B cell (primary cell): ENCODE measurements around the gene BRSK2. TPM values are rescaled to one million over a fixed set of nuclear protein-coding genes. Genes with fewer than 3 reads are reported as not detected.

Experiments
- ATAC-seq: fragments of 200-7000 bp; cut with Tn5 transposase; one replicate; pipeline ENCODE4 v1.10.0; 2021; ENCODE audit warnings: low read depth, mild to moderate bottlenecking, moderate number of reproducible peaks, moderate library complexity
- CTCF ChIA-PET: fragments of 350-600 bp; sonication (Branson Sonifier 250); formaldehyde crosslinking; loops from one replicate; lab custom pipeline; 2021; ENCODE audit warnings: antibody characterized with exemption, inconsistent platforms; lab: Charles Lee
- POLR2A ChIA-PET: fragments of 350-600 bp; sonication (Branson Sonifier 250); formaldehyde crosslinking; loops from one replicate; lab custom pipeline; 2021; ENCODE audit warnings: antibody characterized with exemption; lab: Charles Lee
- DNase-seq: peaks from one replicate; pipeline ENCODE4 v3.0.0; 2013
- H2AFZ ChIP-seq: 2 replicates; pipeline ENCODE4 v1.6.1; 2012; ENCODE audit warnings: mild to moderate bottlenecking, low read depth, low read length; ENCODE audit not compliant: insufficient read depth, poor library complexity, severe bottlenecking
- H3K27ac ChIP-seq, 2 donors: 1 replicate in 1 of 2; 2 replicates in 1 of 2; pipeline ENCODE4 v1.5.1; 2012 to 2013; ENCODE audit warnings: low read length in 2 of 2, mild to moderate bottlenecking in 2 of 2, moderate library complexity in 1 of 2
- H3K27me3 ChIP-seq, 4 experiments: fragments of 200-600 bp in 1 of 4; sonication (generic) in 1 of 4; replicated peaks in 1 of 4; 1 replicate in 2 of 4; 2 replicates in 2 of 4; pipeline versions ENCODE4 v1.6.1 to v1.7.0; 2013 to 2016; ENCODE audit warnings: low read length in 3 of 4, mild to moderate bottlenecking in 2 of 4, mixed read lengths in 1 of 4, moderate library complexity in 1 of 4; ENCODE audit not compliant: insufficient read depth in 4 of 4, control insufficient read depth in 3 of 4; ENCODE audit errors: control extremely low read depth in 1 of 4
- H3K36me3 ChIP-seq, 2 experiments: replicated peaks in 1 of 2; 1 replicate in 1 of 2; 2 replicates in 1 of 2; pipeline versions ENCODE4 v1.6.1 to v1.7.1; 2013; ENCODE audit warnings: low read length in 1 of 2; ENCODE audit not compliant: insufficient read depth in 2 of 2, control insufficient read depth in 1 of 2; ENCODE audit errors: control extremely low read depth in 1 of 2, extremely low read depth in 1 of 2
- H3K4me1 ChIP-seq, 2 donors: fragments of 200-600 bp in 1 of 2; sonication (generic) in 1 of 2; 1 replicate in 1 of 2; 2 replicates in 1 of 2; pipeline versions ENCODE4 v1.5.1 to v1.6.1; 2013 to 2017; ENCODE audit warnings: low read length in 2 of 2; ENCODE audit not compliant: control insufficient read depth in 2 of 2, insufficient read depth in 2 of 2
- H3K4me2 ChIP-seq: replicated peaks from 2 replicates; pipeline ENCODE3; 2012; ENCODE audit warnings: mild to moderate bottlenecking, low read depth, low read length; ENCODE audit not compliant: poor library complexity, severe bottlenecking
- H3K4me3 ChIP-seq, 5 experiments: fragments of 200-600 bp in 1 of 5; sonication (generic) in 1 of 5; 1 replicate in 3 of 5; 2 replicates in 2 of 5; pipeline versions ENCODE4 v1.5.1 to v1.7.0; 2011 to 2016; ENCODE audit warnings: low read length in 4 of 5, mild to moderate bottlenecking in 4 of 5, low read depth in 2 of 5, control low read depth in 1 of 5, moderate library complexity in 1 of 5; ENCODE audit not compliant: insufficient read depth in 1 of 5; ENCODE audit errors: control extremely low read depth in 1 of 5, extremely low read depth in 1 of 5
- H3K79me2 ChIP-seq: fragments of 200-600 bp; sonication (generic); one replicate; pipeline ENCODE4 v1.6.0; 2016; ENCODE audit warnings: low read length; ENCODE audit not compliant: control insufficient read depth, insufficient read depth
- H3K9ac ChIP-seq: fragments of 200-600 bp; sonication (generic); 2 replicates; pipeline ENCODE4 v1.6.1; 2017; ENCODE audit warnings: mild to moderate bottlenecking, low read length, moderate library complexity
- H3K9me3 ChIP-seq, 3 donors: one replicate each; pipeline versions ENCODE4 v1.6.1 to v1.7.1; 2013; ENCODE audit warnings: low read length in 2 of 3; ENCODE audit not compliant: control insufficient read depth in 2 of 3, insufficient read depth in 1 of 3; ENCODE audit errors: control extremely low read depth in 1 of 3
- H4K20me1 ChIP-seq: 2 replicates; pipeline ENCODE4 v1.6.0; 2012; ENCODE audit warnings: mild to moderate bottlenecking, low read length; ENCODE audit not compliant: insufficient read depth, control insufficient read depth, poor library complexity, severe bottlenecking
- H3K27ac Mint-ChIP-seq: one replicate; pipeline ENCODE4 v1.8.0; 2021; ENCODE audit warnings: mixed read lengths
- H3K27me3 Mint-ChIP-seq: one replicate; pipeline ENCODE4 v1.8.0; 2021; ENCODE audit warnings: mixed read lengths
- H3K4me1 Mint-ChIP-seq: one replicate; pipeline ENCODE4 v1.8.0; 2021; ENCODE audit warnings: mixed read lengths
- H3K4me3 Mint-ChIP-seq: one replicate; pipeline ENCODE4 v1.8.0; 2021; ENCODE audit warnings: mixed read lengths
- H3K9me3 Mint-ChIP-seq: one replicate; pipeline ENCODE4 v1.8.0; 2022; ENCODE audit warnings: mixed read lengths; ENCODE audit not compliant: insufficient read depth
- EZH2 ChIP-seq: IDR thresholded peaks from 2 replicates; pipeline ENCODE4 v1.6.1; 2012; ENCODE audit warnings: borderline replicate concordance, low read depth, mild to moderate bottlenecking, moderate library complexity, low read length; ENCODE audit not compliant: insufficient read depth, poor library complexity, severe bottlenecking
- WGBS: methylation state at CpG from one replicate; pipeline ENCODE4 v1.1.5; 2013; ENCODE audit warnings: missing lambda C conversion rate; ENCODE audit not compliant: insufficient coverage; 5-methylcytosine and 5-hydroxymethylcytosine counted together
- intact Hi-C: fragments of 100-400 bp; cut with micrococcal nuclease; formaldehyde crosslinking; loops from one replicate; pipeline ENCODE4 v1.10.0; 2022
- polyA plus RNA-seq: library from polyadenylated mRNA; depleted of rRNA; stranded (reverse); fragments of >200 nt; gene quantifications from 2 replicates; pipeline ENCODE4 v1.2.3, GENCODE V29; 2012
- total RNA-seq, 2 donors: library from RNA; stranded (reverse); fragments of 120-200 nt in 1 of 2; gene quantifications; 1 replicate in 1 of 2; 2 replicates in 1 of 2; pipeline versions ENCODE4 v1.2.3 to v1.2.4, GENCODE V29; 2013 to 2022
- TF ChIP-seq, protein P1 (sequence below): fragments of 200-600 bp; IDR thresholded peaks from one replicate; pipeline ENCODE4 v1.8.0; 2022; ENCODE audit warnings: antibody characterized with exemption, mild to moderate bottlenecking

BRSK2 gene
- total and polyA plus RNA-seq, 2 donors (not counting 1 experiment from before 2014, with no cell fraction given) = 0.51 to 0.79 TPM

GRCh38 chr11:1487091-1487850 lies 97.5 kb downstream of the BRSK2 start:
- Histone ChIP-seq H2AFZ (no peak overlapping the region), H3K27ac (no peak overlapping the region), H3K4me1 (peaks cover 21 to 45% of the 10 kb centered on the region in 2 donors), H3K9me3 (peaks cover 0 to 8% (median 0%) of the 10 kb centered on the region in 3 donors), H3K4me2 (no peak overlapping the region), H3K36me3 (peaks cover 0 to 2% of the 10 kb centered on the region in 2 experiments), H3K9ac (no peak overlapping the region), H3K79me2 (peaks cover 85% of the 10 kb centered on the region), H4K20me1 (peaks cover 100% of the 10 kb centered on the region), H3K27me3 (no peaks in the 10 kb centered on the region), H3K4me3 (no peak overlapping the region)
- CTCF ChIA-PET = no interaction called here
- intact Hi-C loops = no loop called here
- Mint-ChIP-seq H3K4me1 (peaks cover 41% of the 10 kb centered on the region), H3K4me3 (no peak overlapping the region), H3K9me3 (no peaks in the 10 kb centered on the region), H3K27ac (peak overlapping the region; percentile 37), H3K27me3 (no peaks in the 10 kb centered on the region)
- POLR2A ChIA-PET = no interaction called here
- DNase-seq (no peak), ATAC-seq (no peak)
- 89% methylated on average over 21 of the region's 21 CpGs for WGBS
- TF ChIP-seq EZH2 = no peak
- TF ChIP-seq, protein P1, sequence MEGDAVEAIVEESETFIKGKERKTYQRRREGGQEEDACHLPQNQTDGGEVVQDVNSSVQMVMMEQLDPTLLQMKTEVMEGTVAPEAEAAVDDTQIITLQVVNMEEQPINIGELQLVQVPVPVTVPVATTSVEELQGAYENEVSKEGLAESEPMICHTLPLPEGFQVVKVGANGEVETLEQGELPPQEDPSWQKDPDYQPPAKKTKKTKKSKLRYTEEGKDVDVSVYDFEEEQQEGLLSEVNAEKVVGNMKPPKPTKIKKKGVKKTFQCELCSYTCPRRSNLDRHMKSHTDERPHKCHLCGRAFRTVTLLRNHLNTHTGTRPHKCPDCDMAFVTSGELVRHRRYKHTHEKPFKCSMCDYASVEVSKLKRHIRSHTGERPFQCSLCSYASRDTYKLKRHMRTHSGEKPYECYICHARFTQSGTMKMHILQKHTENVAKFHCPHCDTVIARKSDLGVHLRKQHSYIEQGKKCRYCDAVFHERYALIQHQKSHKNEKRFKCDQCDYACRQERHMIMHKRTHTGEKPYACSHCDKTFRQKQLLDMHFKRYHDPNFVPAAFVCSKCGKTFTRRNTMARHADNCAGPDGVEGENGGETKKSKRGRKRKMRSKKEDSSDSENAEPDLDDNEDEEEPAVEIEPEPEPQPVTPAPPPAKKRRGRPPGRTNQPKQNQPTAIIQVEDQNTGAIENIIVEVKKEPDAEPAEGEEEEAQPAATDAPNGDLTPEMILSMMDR = no peak

DNA sequence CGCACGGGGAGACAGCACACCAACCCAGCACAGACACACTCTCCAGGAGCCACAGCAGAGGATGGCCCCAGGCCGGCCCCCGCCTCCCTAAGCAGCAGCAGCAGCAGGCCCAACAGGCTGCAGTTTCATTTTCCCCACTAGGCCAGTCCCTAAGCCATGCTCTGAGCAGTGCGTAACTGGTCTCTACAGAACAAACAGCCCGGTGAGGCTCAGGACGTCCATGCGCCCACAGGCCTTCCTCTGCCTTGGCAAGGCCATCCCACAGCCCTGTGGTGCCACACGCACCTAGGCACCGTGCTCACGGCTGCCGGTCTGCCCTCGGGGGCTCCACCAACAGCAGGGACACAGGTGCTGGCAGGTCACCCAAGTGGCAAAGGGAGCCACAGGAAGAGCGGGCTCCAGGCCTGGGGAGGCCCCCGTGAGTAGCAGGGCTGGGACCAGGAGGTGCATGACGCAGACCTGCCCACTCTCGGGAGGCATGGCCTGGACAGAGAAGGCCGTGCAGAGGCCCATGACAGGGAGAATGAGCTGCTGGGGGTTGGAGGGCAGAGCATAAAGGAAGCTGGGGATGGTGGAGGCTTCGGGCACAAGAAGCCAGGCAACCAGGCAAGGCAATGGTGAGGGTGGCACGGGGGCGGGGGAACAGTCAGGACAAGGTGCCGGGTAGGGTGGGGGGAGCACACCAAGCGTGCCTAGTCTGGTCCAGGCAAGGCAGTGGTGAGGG lies 98.3 kb downstream of the BRSK2 start:
- H3K4me3 Mint-ChIP-seq = no peak overlapping the region
- peaks cover 0 to 8% (median 0%) of the 10 kb centered on the region in 3 donors for H3K9me3 ChIP-seq
- peaks cover 100% of the 10 kb centered on the region for H4K20me1 ChIP-seq
- H2AFZ ChIP-seq = no peak overlapping the region
- no peak overlapping the region for H3K9ac ChIP-seq
- H3K79me2 ChIP-seq = peaks cover 93% of the 10 kb centered on the region
- H3K4me3 ChIP-seq = no peak overlapping the region
- 89% methylated on average over 23 of the region's 23 CpGs for WGBS
- no peak overlapping the region for H3K4me2 ChIP-seq
- ATAC-seq = no peak
- no peaks in the 10 kb centered on the region for H3K27me3 ChIP-seq
- intact Hi-C loops = no loop called here
- ChIA-PET POLR2A (no interaction called here), CTCF (no interaction called here)
- peaks cover 49% of the 10 kb centered on the region for H3K4me1 Mint-ChIP-seq
- H3K36me3 ChIP-seq = peaks cover 0 to 2% of the 10 kb centered on the region in 2 experiments
- TF ChIP-seq, protein P1 = no peak
- TF ChIP-seq EZH2 = no peak
- H3K27ac Mint-ChIP-seq = peak overlapping the region; percentile 37
- H3K27me3 Mint-ChIP-seq = no peaks in the 10 kb centered on the region
- H3K9me3 Mint-ChIP-seq = no peaks in the 10 kb centered on the region
- no peak for DNase-seq
- H3K4me1 ChIP-seq = peaks cover 21 to 45% of the 10 kb centered on the region in 2 donors
- H3K27ac ChIP-seq = no peak overlapping the region
